ENCODE data around the gene LRIF1.
"Not testable (repeated sequence)": the region's sequence is repeated elsewhere in the genome, so short reads cannot be mapped to it uniquely, and the experiment has no call there.

GRCh38 chr1:110931097-110931496 is 32.6 kb downstream of the LRIF1 start:
- not testable (repeated sequence) for TF ChIP-seq CTCF (IDR thresholded peaks at IDR 0.05; ENCODE audit: insufficient read depth, low read length); POLR2AphosphoS5 (IDR thresholded peaks at IDR 0.05; ENCODE audit: low read depth)
